Neutrophil (primary cell): ENCODE data around the gene PFKFB3.

ENCODE experiments used
- H3K27ac ChIP-seq: fragments of 200-600 bp; sonication (generic); 2 replicates; pipeline ENCODE4 v1.5.1; 2016; ENCODE audit warnings: mild to moderate bottlenecking, moderate library complexity
- H3K27me3 ChIP-seq: fragments of 200-600 bp; sonication (generic); 2 replicates; pipeline ENCODE4 v1.6.0; 2016; ENCODE audit warnings: mild to moderate bottlenecking
- H3K36me3 ChIP-seq: fragments of 200-600 bp; sonication (generic); 2 replicates; pipeline ENCODE4 v1.5.1; 2017
- H3K4me1 ChIP-seq, 2 experiments: fragments of 200-600 bp in 1 of 2; sonication (generic) in 1 of 2; 1 replicate in 1 of 2; 2 replicates in 1 of 2; pipeline versions ENCODE4 v1.5.1 to v1.6.1; 2013 to 2016; ENCODE audit warnings: low read depth in 1 of 2, low read length in 1 of 2, mild to moderate bottlenecking in 1 of 2, moderate library complexity in 1 of 2; ENCODE audit not compliant: control insufficient read depth in 1 of 2, insufficient read depth in 1 of 2
- H3K4me3 ChIP-seq, 2 experiments: fragments of 200-600 bp in 1 of 2; sonication (generic) in 1 of 2; 1 replicate in 1 of 2; 2 replicates in 1 of 2; pipeline ENCODE4 v1.5.1; 2013 to 2016; ENCODE audit warnings: low read depth in 1 of 2, low read length in 1 of 2, mild to moderate bottlenecking in 1 of 2, moderate library complexity in 1 of 2
- H3K9me3 ChIP-seq: fragments of 200-600 bp; sonication (generic); 2 replicates; pipeline ENCODE4 v1.5.1; 2016
- TF ChIP-seq, protein P1 (sequence below): fragments of 200-600 bp; sonication (generic); IDR thresholded peaks from 2 replicates; pipeline ENCODE4 v1.5.1; 2016; ENCODE audit warnings: antibody characterized with exemption

PFKFB3 gene

DNA sequence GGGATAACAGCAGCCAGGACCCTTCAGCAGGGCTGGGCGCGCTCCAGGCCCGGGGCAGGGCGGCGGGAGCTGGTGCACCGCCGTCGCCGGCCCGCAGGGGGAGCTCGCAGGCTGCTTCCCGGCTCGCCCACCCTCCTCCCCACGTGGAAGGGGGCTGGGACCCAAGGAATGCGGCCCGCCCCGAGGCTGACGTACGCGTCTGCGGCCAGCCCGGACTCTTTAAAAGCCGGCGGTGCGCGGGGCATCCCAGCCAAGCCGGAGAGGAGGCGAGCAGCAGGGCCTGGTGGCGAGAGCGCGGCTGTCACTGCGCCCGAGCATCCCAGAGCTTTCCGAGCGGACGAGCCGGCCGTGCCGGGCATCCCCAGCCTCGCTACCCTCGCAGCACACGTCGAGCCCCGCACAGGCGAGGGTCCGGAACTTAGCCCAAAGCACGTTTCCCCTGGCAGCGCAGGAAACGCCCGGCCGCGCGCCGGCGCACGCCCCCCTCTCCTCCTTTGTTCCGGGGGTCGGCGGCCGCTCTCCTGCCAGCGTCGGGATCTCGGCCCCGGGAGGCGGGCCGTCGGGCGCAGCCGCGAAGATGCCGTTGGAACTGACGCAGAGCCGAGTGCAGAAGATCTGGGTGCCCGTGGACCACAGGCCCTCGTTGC lies at the start of gene PFKFB3:
Gene PFKFB3, plus strand, starts transcription at position 249 of the 647 bp plus-strand sequence. Its CDS starts 329 bp downstream, at position 578.
- peak within 1 kb of the TSS; percentile 95 for H3K27ac ChIP-seq
- TF ChIP-seq, protein P1, sequence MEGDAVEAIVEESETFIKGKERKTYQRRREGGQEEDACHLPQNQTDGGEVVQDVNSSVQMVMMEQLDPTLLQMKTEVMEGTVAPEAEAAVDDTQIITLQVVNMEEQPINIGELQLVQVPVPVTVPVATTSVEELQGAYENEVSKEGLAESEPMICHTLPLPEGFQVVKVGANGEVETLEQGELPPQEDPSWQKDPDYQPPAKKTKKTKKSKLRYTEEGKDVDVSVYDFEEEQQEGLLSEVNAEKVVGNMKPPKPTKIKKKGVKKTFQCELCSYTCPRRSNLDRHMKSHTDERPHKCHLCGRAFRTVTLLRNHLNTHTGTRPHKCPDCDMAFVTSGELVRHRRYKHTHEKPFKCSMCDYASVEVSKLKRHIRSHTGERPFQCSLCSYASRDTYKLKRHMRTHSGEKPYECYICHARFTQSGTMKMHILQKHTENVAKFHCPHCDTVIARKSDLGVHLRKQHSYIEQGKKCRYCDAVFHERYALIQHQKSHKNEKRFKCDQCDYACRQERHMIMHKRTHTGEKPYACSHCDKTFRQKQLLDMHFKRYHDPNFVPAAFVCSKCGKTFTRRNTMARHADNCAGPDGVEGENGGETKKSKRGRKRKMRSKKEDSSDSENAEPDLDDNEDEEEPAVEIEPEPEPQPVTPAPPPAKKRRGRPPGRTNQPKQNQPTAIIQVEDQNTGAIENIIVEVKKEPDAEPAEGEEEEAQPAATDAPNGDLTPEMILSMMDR = peak; percentile 99
- H3K4me1 ChIP-seq = peaks cover 65 to 80% of the 10 kb centered on the region in 2 experiments

DNA sequence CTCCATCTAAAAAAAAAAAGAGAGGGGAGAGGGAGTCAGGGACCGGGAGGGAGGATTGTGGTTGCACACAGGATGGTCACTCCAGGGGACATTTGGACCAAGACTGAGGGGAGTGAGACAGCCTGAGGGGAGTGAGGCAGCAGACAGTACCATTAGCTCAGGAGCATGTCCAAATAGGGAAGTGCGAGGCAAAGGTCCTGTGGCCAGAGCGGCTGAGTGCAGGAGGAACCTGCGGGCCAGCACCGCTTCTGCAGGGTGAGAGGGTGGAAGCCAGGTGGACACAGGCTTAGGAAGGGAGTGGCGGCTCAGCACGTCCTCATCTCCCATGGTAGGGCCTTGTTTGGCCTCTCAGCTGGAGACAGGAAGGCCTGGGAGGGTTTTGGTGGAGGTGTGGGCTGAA lies 48.9 kb upstream of the PFKFB3 start:
- Histone ChIP-seq H3K4me1 (peaks cover 59 to 60% of the 10 kb centered on the region in 2 experiments), H3K27ac (peak overlapping the region; percentile 99), H3K27me3 (no peaks in the 10 kb centered on the region), H3K9me3 (no peaks in the 10 kb centered on the region), H3K4me3 (peak overlapping the region in 1 of 2 experiments; percentile 25), H3K36me3 (no peaks in the 10 kb centered on the region)
- TF ChIP-seq, protein P1 = peak; percentile 31

More for the DNA sequence above, at the start of gene PFKFB3:
- Histone ChIP-seq H3K36me3 (no peaks in the 10 kb centered on the region), H3K4me3 (peak within 1 kb of the TSS; percentile 95 to 100), H3K27me3 (no peaks in the 10 kb centered on the region), H3K9me3 (no peaks in the 10 kb centered on the region)

DNA sequence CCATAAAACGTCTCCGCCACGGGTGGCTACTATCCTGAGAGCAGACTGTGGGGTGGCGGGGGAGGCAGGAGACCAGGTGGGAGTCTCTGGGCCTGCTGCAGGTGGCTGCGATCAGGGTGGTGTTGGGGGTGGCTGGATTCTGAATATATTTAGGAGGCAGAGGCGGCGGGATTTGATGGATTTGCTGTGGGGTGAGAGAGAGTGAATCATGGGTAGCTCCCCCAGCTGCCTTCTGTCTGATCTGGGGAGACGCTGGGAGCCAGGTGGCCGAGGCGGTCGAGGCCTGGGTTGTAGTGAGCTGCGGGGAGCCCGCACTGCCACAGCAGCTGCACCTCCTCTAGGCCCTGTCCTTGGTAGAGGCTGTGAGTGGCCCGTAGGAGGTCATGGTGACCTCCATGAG lies 48.2 kb upstream of the PFKFB3 start:
- no peaks in the 10 kb centered on the region for H3K27me3 ChIP-seq
- no peak overlapping the region for H3K4me3 ChIP-seq
- peak overlapping the region; percentile 99 for H3K27ac ChIP-seq
- no peaks in the 10 kb centered on the region for H3K9me3 ChIP-seq
- H3K4me1 ChIP-seq = peaks cover 51 to 53% of the 10 kb centered on the region in 2 experiments
- TF ChIP-seq, protein P1 = no peak
- no peaks in the 10 kb centered on the region for H3K36me3 ChIP-seq

DNA sequence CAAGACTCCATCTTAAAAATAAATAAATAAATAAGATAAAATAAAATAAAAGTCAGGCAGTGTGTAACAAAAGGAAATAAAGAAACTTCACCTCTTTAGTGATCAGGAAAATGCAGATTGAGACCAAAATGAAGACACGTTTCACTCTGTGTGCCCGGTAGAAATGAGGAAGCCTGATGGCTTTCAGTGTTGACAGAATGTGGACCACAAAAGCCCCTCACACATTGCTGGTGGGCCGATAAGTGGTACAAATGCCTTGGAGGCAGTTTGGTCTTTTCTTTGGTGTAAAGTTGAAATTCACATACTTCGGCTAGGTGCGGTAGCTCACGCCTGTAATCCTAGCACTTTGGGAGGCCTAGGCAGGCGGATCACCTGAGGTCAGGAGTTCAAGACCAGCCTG lies 44.5 kb upstream of the PFKFB3 start:
- TF ChIP-seq, protein P1 = no peak
- H3K4me1 ChIP-seq = peaks cover 25% of the 10 kb centered on the region in 2 experiments
- no peaks in the 10 kb centered on the region for H3K9me3 ChIP-seq
- no peak overlapping the region for H3K27ac ChIP-seq
- H3K36me3 ChIP-seq = no peaks in the 10 kb centered on the region
- H3K27me3 ChIP-seq = no peaks in the 10 kb centered on the region
- H3K4me3 ChIP-seq = no peak overlapping the region

DNA sequence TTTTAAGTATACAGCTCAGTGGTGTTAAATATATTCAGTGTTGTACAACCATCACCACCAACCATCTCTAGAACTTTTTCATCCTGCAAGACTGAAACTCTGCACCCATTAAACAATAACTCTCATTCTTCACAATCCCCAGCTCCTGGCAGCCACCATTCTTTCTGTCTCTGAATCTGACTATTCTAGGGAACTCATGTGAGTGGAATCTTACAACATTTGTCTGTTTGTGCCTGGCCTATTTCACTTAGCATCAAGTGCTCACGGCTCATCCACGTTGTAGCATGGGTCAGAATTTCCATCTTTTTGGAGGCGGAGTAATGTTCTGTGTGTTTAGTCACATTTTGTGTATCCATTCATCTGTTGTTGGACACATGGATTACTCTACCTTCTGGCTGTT lies 40.8 kb upstream of the PFKFB3 start:
- Histone ChIP-seq H3K4me3 (no peak overlapping the region), H3K4me1 (peaks cover 24 to 25% of the 10 kb centered on the region in 2 experiments), H3K27ac (peak overlapping the region; percentile 77), H3K36me3 (no peaks in the 10 kb centered on the region), H3K9me3 (no peaks in the 10 kb centered on the region), H3K27me3 (no peaks in the 10 kb centered on the region)
- TF ChIP-seq, protein P1 = no peak
